OCI-LY3 (cell line): ENCODE data around the gene AFAP1L1.

Experiments used
- EZH2phosphoT487 ChIP-seq: fragments of 200-600 bp; shearing (Covaris generic); IDR thresholded peaks from 2 replicates; pipeline ENCODE4 v1.6.1; 2018; ENCODE audit warnings: antibody characterized with exemption, mixed run types, low read depth
- TF ChIP-seq, protein P1 (sequence below): fragments of 200-600, 300-600 bp; sonication (generic); IDR thresholded peaks from 2 replicates; pipeline ENCODE4 v1.5.1; 2014; ENCODE audit warnings: antibody characterized with exemption, low read length, low read depth

DNA sequence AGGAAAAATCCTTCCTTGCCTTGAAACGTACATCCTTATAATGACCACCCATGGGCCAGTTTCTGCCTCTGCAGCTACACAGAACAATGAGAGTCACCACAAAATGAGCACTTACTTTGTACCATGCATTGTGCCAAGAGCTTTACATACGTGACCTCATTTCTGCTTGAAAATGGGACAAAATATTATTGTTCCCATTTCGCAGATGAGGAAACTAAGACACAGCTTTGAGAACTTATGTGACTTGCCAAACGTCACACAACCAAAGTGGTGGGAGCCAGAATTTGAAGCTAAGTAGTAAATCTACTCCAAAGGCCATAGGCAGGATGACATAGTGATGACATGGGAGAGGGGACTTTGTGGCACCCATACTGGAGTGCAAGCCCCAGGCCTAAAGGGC lies 38.8 kb downstream of the AFAP1L1 start:
- TF ChIP-seq, protein P1, sequence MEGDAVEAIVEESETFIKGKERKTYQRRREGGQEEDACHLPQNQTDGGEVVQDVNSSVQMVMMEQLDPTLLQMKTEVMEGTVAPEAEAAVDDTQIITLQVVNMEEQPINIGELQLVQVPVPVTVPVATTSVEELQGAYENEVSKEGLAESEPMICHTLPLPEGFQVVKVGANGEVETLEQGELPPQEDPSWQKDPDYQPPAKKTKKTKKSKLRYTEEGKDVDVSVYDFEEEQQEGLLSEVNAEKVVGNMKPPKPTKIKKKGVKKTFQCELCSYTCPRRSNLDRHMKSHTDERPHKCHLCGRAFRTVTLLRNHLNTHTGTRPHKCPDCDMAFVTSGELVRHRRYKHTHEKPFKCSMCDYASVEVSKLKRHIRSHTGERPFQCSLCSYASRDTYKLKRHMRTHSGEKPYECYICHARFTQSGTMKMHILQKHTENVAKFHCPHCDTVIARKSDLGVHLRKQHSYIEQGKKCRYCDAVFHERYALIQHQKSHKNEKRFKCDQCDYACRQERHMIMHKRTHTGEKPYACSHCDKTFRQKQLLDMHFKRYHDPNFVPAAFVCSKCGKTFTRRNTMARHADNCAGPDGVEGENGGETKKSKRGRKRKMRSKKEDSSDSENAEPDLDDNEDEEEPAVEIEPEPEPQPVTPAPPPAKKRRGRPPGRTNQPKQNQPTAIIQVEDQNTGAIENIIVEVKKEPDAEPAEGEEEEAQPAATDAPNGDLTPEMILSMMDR, result no peak
- TF ChIP-seq EZH2phosphoT487, result no peak
